WERI-Rb-1 (cell line): ENCODE measurements around the gene ANXA1.

Source experiments
- DNase-seq: peaks from one replicate; pipeline ENCODE4 v3.0.0-alpha.2; 2020
- H3K27ac ChIP-seq: fragments of 250-450 bp; sonication (Bioruptor Pico); 2 replicates; pipeline ENCODE4 v1.5.1; 2020; ENCODE audit warnings: mild to moderate bottlenecking, moderate library complexity
- H3K27me3 ChIP-seq: fragments of 250-450 bp; sonication (Bioruptor Pico); 2 replicates; pipeline ENCODE4 v1.5.1; 2021; ENCODE audit warnings: mild to moderate bottlenecking, low read depth, moderate library complexity; ENCODE audit not compliant: insufficient read depth, severe bottlenecking
- H3K36me3 ChIP-seq: fragments of 250-450 bp; sonication (Bioruptor Pico); 2 replicates; pipeline ENCODE4 v1.5.1; 2020; ENCODE audit warnings: mild to moderate bottlenecking, moderate library complexity
- H3K4me3 ChIP-seq: 2 replicates; pipeline ENCODE4 v1.5.1; 2011; ENCODE audit warnings: low read depth, mild to moderate bottlenecking, control low read depth, low read length
- H3K9me3 ChIP-seq: fragments of 250-450 bp; sonication (Bioruptor Pico); 2 replicates; pipeline ENCODE4 v1.5.1; 2021; ENCODE audit warnings: mild to moderate bottlenecking, moderate library complexity; ENCODE audit not compliant: severe bottlenecking
- CTCF ChIP-seq: IDR thresholded peaks from 2 replicates; pipeline ENCODE4 v1.5.1; 2011; ENCODE audit warnings: low read depth, mild to moderate bottlenecking, control low read depth, inconsistent platforms, low read length

ANXA1 gene

DNA sequence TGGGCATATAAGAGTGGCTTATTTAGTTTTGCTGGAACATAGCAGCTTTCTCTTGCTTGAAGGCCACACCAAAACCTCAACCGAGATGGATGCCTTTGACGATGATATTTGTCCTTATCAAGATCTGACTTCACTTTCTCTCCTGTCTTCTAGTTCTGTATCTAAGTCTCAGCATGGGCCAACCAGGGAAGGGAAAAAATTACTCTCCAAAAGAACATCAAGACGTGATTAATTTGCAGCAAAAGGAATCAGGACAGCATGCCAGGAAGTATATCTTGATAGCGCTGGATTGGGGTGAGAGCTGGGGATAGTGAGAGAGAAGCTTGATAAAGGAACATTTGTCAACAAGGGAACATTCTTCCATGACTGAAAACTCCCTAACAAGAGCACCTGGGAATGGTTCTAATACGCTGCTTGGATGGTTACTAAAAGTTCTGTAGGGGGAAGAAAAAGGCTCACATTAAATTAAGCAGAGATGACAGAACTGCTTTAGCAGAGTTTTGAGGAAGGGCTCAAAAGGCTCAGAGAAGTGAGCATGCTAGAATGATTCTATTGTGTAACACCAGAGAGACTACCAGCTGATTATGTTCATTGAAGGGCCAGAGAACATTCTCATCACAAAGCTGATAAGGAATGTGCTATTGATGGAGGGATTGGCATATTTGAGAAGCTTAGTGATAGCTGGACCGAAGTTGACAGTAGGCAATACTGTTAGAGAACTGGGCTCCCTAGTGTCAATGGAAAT lies 21.6 kb upstream of the ANXA1 start:
- Histone ChIP-seq H3K36me3 (no peaks in the 10 kb centered on the region), H3K4me3 (no peak overlapping the region), H3K27me3 (no peaks in the 10 kb centered on the region), H3K9me3 (peaks cover 3% of the 10 kb centered on the region), H3K27ac (no peak overlapping the region)
- no peak for DNase-seq
- TF ChIP-seq CTCF, result no peak

GRCh38 chr9:73131461-73131860 lies 20.2 kb upstream of the ANXA1 start:
- no peak for TF ChIP-seq CTCF
- peaks cover 3% of the 10 kb centered on the region for H3K9me3 ChIP-seq
- H3K27me3 ChIP-seq, result no peaks in the 10 kb centered on the region
- DNase-seq, result no peak
- H3K36me3 ChIP-seq, result no peaks in the 10 kb centered on the region
- H3K4me3 ChIP-seq, result no peak overlapping the region
- H3K27ac ChIP-seq, result no peak overlapping the region

GRCh38 chr9:73132034-73132776 lies 19.5 kb upstream of the ANXA1 start:
- DNase-seq, result no peak
- TF ChIP-seq CTCF, result no peak
- Histone ChIP-seq H3K36me3 (no peaks in the 10 kb centered on the region), H3K27ac (no peak overlapping the region), H3K9me3 (peaks cover 3% of the 10 kb centered on the region), H3K4me3 (no peak overlapping the region), H3K27me3 (no peaks in the 10 kb centered on the region)

DNA sequence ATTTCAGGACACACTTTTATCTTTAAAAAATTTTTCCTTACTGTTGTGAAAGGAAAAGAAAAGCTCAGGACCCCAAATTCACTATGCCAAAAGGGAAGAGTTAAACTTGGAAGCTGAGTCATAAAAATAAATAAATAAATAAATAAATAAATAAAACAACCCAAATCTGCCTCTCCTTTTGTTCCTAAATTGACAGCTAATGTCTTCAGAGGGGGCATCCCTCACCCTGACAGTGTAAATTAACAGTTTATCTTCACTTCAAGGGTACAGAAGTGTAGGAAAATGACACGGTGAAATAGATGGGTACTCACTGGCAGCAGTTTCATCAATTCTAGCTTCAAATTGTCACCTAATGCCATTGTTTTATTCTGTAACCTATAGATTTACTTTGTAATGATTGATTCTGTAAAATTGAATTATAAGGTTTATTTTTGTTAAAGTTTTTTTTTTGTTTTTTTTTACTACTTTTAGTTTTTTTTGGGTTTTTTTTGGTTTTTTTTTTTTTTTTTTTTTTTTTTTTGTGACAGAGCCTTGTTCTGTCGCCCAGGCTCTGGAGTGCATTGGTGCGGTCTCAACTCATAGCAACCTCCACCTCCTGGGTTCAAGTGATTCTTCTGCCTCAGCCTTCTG lies 18.5 kb upstream of the ANXA1 start:
- H3K27ac ChIP-seq, result no peak overlapping the region
- no peaks in the 10 kb centered on the region for H3K36me3 ChIP-seq
- TF ChIP-seq CTCF, result no peak
- H3K9me3 ChIP-seq, result peaks cover 3% of the 10 kb centered on the region
- H3K4me3 ChIP-seq, result no peak overlapping the region
- DNase-seq, result no peak
- no peaks in the 10 kb centered on the region for H3K27me3 ChIP-seq

GRCh38 chr9:73133921-73134407 lies 17.7 kb upstream of the ANXA1 start:
- Histone ChIP-seq H3K4me3 (no peak overlapping the region), H3K27ac (no peak overlapping the region), H3K27me3 (no peaks in the 10 kb centered on the region), H3K9me3 (peaks cover 3% of the 10 kb centered on the region), H3K36me3 (no peaks in the 10 kb centered on the region)
- DNase-seq, result no peak
- TF ChIP-seq CTCF, result no peak
